Thymus (tissue), 11 donors: ENCODE results near the gene TMEFF1. TPM values are rescaled to one million over a fixed set of nuclear protein-coding genes. Genes with fewer than 3 reads are reported as not detected.

Source experiments
- DNase-seq, 9 donors: peaks; one replicate each; pipeline ENCODE4 v3.0.0-alpha.2; 2013; ENCODE audit warnings: low spot score in 9 of 9, low read depth in 6 of 9, missing footprints in 1 of 9
- H3K27ac ChIP-seq, 2 donors: one replicate each; pipeline ENCODE4 v1.5.1; 2013; ENCODE audit warnings: control low read depth in 1 of 2, low read depth in 1 of 2, low read length in 1 of 2, mild to moderate bottlenecking in 1 of 2, moderate library complexity in 1 of 2
- H3K27me3 ChIP-seq, 2 donors: one replicate each; pipeline ENCODE4 v1.5.1; 2013; ENCODE audit warnings: low read length in 1 of 2; ENCODE audit not compliant: control insufficient read depth in 2 of 2, insufficient read depth in 1 of 2
- H3K36me3 ChIP-seq, 2 donors: one replicate each; pipeline ENCODE4 v1.5.1; 2013; ENCODE audit warnings: low read length in 1 of 2, mild to moderate bottlenecking in 1 of 2, moderate library complexity in 1 of 2; ENCODE audit not compliant: control insufficient read depth in 2 of 2, insufficient read depth in 2 of 2
- H3K4me1 ChIP-seq, 2 donors: one replicate each; pipeline ENCODE4 v1.5.1; 2013; ENCODE audit warnings: low read length in 2 of 2; ENCODE audit not compliant: control insufficient read depth in 2 of 2, insufficient read depth in 2 of 2
- H3K4me3 ChIP-seq, 2 donors: one replicate each; pipeline ENCODE4 v1.5.1; 2013; ENCODE audit warnings: low read length in 2 of 2, control low read depth in 1 of 2, mild to moderate bottlenecking in 1 of 2
- H3K9me3 ChIP-seq, 2 donors: one replicate each; pipeline ENCODE4 v1.5.1; 2013; ENCODE audit warnings: low read length in 1 of 2, mild to moderate bottlenecking in 1 of 2; ENCODE audit not compliant: control insufficient read depth in 2 of 2, insufficient read depth in 1 of 2
- WGBS: extraction: QIAGEN DNeasy Blood & Tissue Kit; methylation state at CpG from one replicate; pipeline ENCODE4 v1.1.7; 2013; 5-methylcytosine and 5-hydroxymethylcytosine counted together
- polyA plus RNA-seq: library from polyadenylated mRNA; stranded (reverse); fragments of 200-250 nt; gene quantifications from one replicate; pipeline ENCODE4 v1.2.3, GENCODE V29; 2013
- total RNA-seq: library from RNA; stranded (reverse); fragments of 120-200 nt; gene quantifications from one replicate; pipeline ENCODE4 v1.2.4, GENCODE V29; 2013
- donor health status: healthy.

The TMEFF1 gene
- total and polyA plus RNA-seq, 2 donors: 0.02 to 1.4 TPM

GRCh38 chr9:100598641-100599145 lies 125.7 kb downstream of the TMEFF1 start:
- no peaks in the 10 kb centered on the region for H3K9me3 ChIP-seq
- H3K4me3 ChIP-seq: peak overlapping the region; percentile 50 to 52
- no peaks in the 10 kb centered on the region for H3K36me3 ChIP-seq
- peaks cover 8 to 13% of the 10 kb centered on the region in 2 donors for H3K4me1 ChIP-seq
- DNase-seq: peak; percentile 53 to 87 (median 60)
- H3K27ac ChIP-seq: no peak overlapping the region
- peaks cover 0 to 14% of the 10 kb centered on the region in 2 donors for H3K27me3 ChIP-seq
- 2% methylated on average over 41 of the region's 41 CpGs for WGBS

GRCh38 chr9:100600521-100601079 lies 127.7 kb downstream of the TMEFF1 start:
- H3K36me3 ChIP-seq: no peaks in the 10 kb centered on the region
- peaks cover 8 to 13% of the 10 kb centered on the region in 2 donors for H3K4me1 ChIP-seq
- no peak overlapping the region for H3K4me3 ChIP-seq
- no peak for DNase-seq
- no peak overlapping the region for H3K27ac ChIP-seq
- H3K9me3 ChIP-seq: no peaks in the 10 kb centered on the region
- H3K27me3 ChIP-seq: peaks cover 0 to 14% of the 10 kb centered on the region in 2 donors
- 96% methylated on average over 7 of the region's 7 CpGs for WGBS

DNA sequence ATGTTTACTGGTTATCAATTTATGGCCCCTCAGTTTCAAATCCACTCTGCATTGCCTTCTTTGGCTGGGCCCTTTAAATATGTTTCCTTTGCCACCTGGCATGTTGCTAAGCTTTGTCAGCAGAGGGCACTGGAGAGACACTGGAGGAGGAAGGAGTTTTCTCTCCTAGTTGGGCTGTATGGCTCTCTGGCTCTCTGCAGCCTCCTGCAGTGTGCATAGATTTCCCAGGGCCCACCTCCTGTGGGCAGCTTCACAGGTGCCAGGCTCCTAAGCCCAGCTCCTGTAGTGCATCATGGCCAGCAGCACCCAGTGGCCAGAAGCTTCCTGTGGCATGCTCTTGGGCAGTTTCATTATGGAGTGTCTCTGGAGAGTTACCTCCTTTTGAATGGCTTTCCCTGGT lies 128.3 kb downstream of the TMEFF1 start:
- no peak overlapping the region for H3K4me3 ChIP-seq
- H3K36me3 ChIP-seq: no peaks in the 10 kb centered on the region
- peaks cover 8 to 13% of the 10 kb centered on the region in 2 donors for H3K4me1 ChIP-seq
- H3K27ac ChIP-seq: no peak overlapping the region
- peaks cover 0 to 14% of the 10 kb centered on the region in 2 donors for H3K27me3 ChIP-seq
- peak in 7 of 9 donors; percentile 26 to 75 (median 42) for DNase-seq
- H3K9me3 ChIP-seq: no peaks in the 10 kb centered on the region

- Histone ChIP-seq H3K4me1 (peaks cover 8 to 13% of the 10 kb centered on the region in 2 donors), H3K4me3 (no peak overlapping the region), H3K36me3 (no peaks in the 10 kb centered on the region), H3K27me3 (peaks cover 0 to 7% of the 10 kb centered on the region in 2 donors), H3K27ac (no peak overlapping the region), H3K9me3 (no peaks in the 10 kb centered on the region)
- WGBS: 50% methylated on average over 2 of the region's 2 CpGs
- DNase-seq: peak in 1 of 9 donors; percentile 29
These were observed 129.4 kb downstream of the TMEFF1 start for GRCh38 chr9:100602342-100602801.

GRCh38 chr9:100605405-100605804 lies 132.5 kb downstream of the TMEFF1 start:
- no peak for DNase-seq
- H3K4me3 ChIP-seq: no peak overlapping the region
- no peak overlapping the region for H3K27ac ChIP-seq
- 94% methylated on average over 1 of the region's 1 CpG for WGBS
- H3K27me3 ChIP-seq: no peaks in the 10 kb centered on the region
- no peaks in the 10 kb centered on the region for H3K4me1 ChIP-seq
- H3K36me3 ChIP-seq: no peaks in the 10 kb centered on the region
- no peaks in the 10 kb centered on the region for H3K9me3 ChIP-seq

DNA sequence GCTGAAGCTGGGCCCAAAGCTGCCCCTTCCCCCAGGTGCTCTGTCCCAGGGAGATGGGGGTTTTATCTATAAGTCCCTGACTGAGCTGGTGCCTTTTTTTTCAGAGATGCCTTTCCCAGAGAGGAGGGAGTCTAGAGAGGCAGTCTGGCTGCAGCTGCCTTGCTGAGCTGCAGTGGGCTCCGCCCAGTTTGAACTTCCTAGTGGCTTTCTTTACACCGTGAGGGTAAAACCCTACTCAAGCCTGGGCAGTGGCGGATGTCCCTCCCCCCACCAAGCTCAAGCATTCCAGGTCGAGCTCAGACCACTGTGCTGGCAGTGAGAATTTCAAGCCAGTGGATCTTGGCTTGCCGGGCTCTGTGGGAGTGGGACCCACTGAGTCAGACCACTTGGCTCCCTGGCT lies 146.2 kb downstream of the TMEFF1 start:
- no peaks in the 10 kb centered on the region for H3K36me3 ChIP-seq
- WGBS: 78% methylated on average over 5 of the region's 5 CpGs
- H3K9me3 ChIP-seq: no peaks in the 10 kb centered on the region
- H3K4me1 ChIP-seq: no peaks in the 10 kb centered on the region
- H3K4me3 ChIP-seq: no peak overlapping the region
- no peak overlapping the region for H3K27ac ChIP-seq
- H3K27me3 ChIP-seq: no peaks in the 10 kb centered on the region
- no peak for DNase-seq

GRCh38 chr9:100619665-100620064 lies 146.7 kb downstream of the TMEFF1 start:
- no peak for DNase-seq
- no peak overlapping the region for H3K27ac ChIP-seq
- no peaks in the 10 kb centered on the region for H3K4me1 ChIP-seq
- no peaks in the 10 kb centered on the region for H3K9me3 ChIP-seq
- WGBS: 78% methylated on average over 5 of the region's 5 CpGs
- no peaks in the 10 kb centered on the region for H3K27me3 ChIP-seq
- H3K36me3 ChIP-seq: no peaks in the 10 kb centered on the region
- H3K4me3 ChIP-seq: no peak overlapping the region

GRCh38 chr9:100623969-100624368 lies 151.0 kb downstream of the TMEFF1 start:
- WGBS: 94% methylated on average over 1 of the region's 1 CpG
- no peak overlapping the region for H3K27ac ChIP-seq
- H3K4me1 ChIP-seq: no peaks in the 10 kb centered on the region
- no peak for DNase-seq
- H3K27me3 ChIP-seq: no peaks in the 10 kb centered on the region
- H3K4me3 ChIP-seq: no peak overlapping the region
- H3K36me3 ChIP-seq: no peaks in the 10 kb centered on the region
- no peaks in the 10 kb centered on the region for H3K9me3 ChIP-seq

GRCh38 chr9:100626949-100627348 lies 154.0 kb downstream of the TMEFF1 start:
- Histone ChIP-seq H3K27ac (no peak overlapping the region), H3K9me3 (no peaks in the 10 kb centered on the region), H3K27me3 (no peaks in the 10 kb centered on the region), H3K4me1 (no peaks in the 10 kb centered on the region), H3K4me3 (no peak overlapping the region), H3K36me3 (no peaks in the 10 kb centered on the region)
- DNase-seq: no peak
- 98% methylated on average over 1 of the region's 1 CpG for WGBS
